Measurements from ENCODE around the gene PALMD.

DNA sequence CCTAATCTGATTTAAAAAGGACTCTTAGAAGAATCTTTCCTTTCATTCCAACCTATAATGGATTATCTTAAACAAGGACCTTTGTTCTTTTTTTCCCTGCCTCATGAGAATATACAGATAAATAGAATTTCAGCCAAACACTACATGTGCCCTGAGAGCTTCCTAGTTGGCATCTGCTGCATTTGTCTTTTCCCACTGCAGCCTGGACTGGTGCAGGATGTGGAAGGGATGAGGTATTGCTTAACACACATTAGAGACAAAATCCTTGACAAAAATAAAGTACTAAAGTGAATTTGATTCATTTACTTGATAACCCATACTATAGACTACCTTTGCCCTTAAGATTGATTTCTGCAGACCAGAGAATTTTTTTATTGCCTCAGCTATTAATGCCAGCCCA lies 59.5 kb downstream of the PALMD start:
- TF ChIP-seq, protein P1, sequence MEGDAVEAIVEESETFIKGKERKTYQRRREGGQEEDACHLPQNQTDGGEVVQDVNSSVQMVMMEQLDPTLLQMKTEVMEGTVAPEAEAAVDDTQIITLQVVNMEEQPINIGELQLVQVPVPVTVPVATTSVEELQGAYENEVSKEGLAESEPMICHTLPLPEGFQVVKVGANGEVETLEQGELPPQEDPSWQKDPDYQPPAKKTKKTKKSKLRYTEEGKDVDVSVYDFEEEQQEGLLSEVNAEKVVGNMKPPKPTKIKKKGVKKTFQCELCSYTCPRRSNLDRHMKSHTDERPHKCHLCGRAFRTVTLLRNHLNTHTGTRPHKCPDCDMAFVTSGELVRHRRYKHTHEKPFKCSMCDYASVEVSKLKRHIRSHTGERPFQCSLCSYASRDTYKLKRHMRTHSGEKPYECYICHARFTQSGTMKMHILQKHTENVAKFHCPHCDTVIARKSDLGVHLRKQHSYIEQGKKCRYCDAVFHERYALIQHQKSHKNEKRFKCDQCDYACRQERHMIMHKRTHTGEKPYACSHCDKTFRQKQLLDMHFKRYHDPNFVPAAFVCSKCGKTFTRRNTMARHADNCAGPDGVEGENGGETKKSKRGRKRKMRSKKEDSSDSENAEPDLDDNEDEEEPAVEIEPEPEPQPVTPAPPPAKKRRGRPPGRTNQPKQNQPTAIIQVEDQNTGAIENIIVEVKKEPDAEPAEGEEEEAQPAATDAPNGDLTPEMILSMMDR (IDR thresholded peaks at IDR 0.05), result no peak
- TF ChIP-seq EZH2 (IDR thresholded peaks at IDR 0.05; ENCODE audit: borderline replicate concordance, insufficient read depth, low read depth, low read length, poor library complexity, severe bottlenecking), result no peak
